Peyer's patch (tissue), 4 donors: Measurements from ENCODE around the gene ATG7. TPM values are rescaled to one million over a fixed set of nuclear protein-coding genes. Genes with fewer than 3 reads are reported as not detected.
A peak's percentile ranks its signal among the peaks of the same experiment; 100 is the strongest.

Experiments
- DNase-seq, 3 donors: peaks; one replicate each; pipeline ENCODE4 v3.0.0-alpha.2; 2017 to 2019
- H3K27ac ChIP-seq, 4 donors: fragments of 200-600 bp; sonication (generic); one replicate each; pipeline ENCODE4 v1.5.1; 2016 to 2019
- H3K27me3 ChIP-seq, 2 donors: fragments of 200-600 bp; sonication (generic); one replicate each; pipeline ENCODE4 v1.5.1; 2019
- H3K36me3 ChIP-seq, 3 donors: fragments of 200-600 bp; sonication (generic); one replicate each; pipeline ENCODE4 v1.5.1; 2016 to 2019
- H3K4me1 ChIP-seq, 4 donors: fragments of 200-600 bp; sonication (generic); one replicate each; pipeline ENCODE4 v1.5.1; 2016 to 2019
- H3K4me3 ChIP-seq, 4 donors: fragments of 200-600 bp; sonication (generic); 1 replicate in 3 of 4; 2 replicates in 1 of 4; pipeline ENCODE4 v1.5.1; 2016 to 2019; ENCODE audit warnings: mild to moderate bottlenecking in 1 of 4
- H3K9me3 ChIP-seq, 4 donors: fragments of 200-600 bp; sonication (generic); one replicate each; pipeline ENCODE4 v1.5.1; 2016 to 2019; ENCODE audit warnings: mild to moderate bottlenecking in 1 of 4
- POLR2A ChIP-seq, 2 donors: fragments of 450-650 bp; IDR thresholded peaks; one replicate each; pipeline ENCODE4 v1.5.1; 2017; ENCODE audit warnings: antibody characterized with exemption in 2 of 2, mild to moderate bottlenecking in 2 of 2, moderate library complexity in 2 of 2
- total RNA-seq, 4 donors: library from RNA; depleted of rRNA; stranded (reverse); fragments of >200 nt; gene quantifications; one replicate each; pipeline ENCODE4 v1.1.0, GENCODE V29; 2016
- TF ChIP-seq, protein P1 (sequence below), 6 experiments: fragments of 450-650 bp in 4 of 6; fragments of 200-600 bp in 2 of 6; sonication (generic) in 1 of 6; IDR thresholded peaks; one replicate each; pipeline ENCODE4 v1.5.1; 2017 to 2019; ENCODE audit warnings: antibody characterized with exemption in 6 of 6, mild to moderate bottlenecking in 3 of 6, moderate library complexity in 1 of 6

Gene ATG7
- total RNA-seq, 4 donors from 2014 or later: 45.2 to 126 (median 70.8) TPM

DNA sequence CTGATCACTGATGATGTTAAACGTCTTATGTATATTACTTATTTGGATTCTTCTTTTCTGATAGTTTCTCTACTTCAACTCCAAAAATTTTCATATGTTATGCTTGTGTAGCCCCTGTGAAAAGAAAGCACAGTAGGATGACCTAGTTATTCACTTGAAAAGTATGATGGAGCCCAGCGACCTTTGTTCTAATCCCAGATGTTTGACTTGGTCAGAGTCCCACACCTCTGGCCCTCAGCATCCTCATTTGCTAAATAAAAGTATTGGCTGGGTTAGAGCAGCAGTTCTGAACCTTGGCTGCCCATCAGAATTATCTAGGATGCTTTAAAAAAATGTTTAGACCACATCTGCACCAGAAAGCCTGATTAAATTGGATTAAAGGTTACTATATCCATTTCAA, 173.7 kb downstream of the ATG7 start:
- no peaks in the 10 kb centered on the region for H3K4me1 ChIP-seq
- no peak for DNase-seq
- no peaks in the 10 kb centered on the region for H3K9me3 ChIP-seq
- H3K4me3 ChIP-seq: no peak overlapping the region
- no peak overlapping the region for H3K27ac ChIP-seq
- TF ChIP-seq POLR2A (IDR thresholded peaks at IDR 0.05): no peak
- TF ChIP-seq, protein P1, sequence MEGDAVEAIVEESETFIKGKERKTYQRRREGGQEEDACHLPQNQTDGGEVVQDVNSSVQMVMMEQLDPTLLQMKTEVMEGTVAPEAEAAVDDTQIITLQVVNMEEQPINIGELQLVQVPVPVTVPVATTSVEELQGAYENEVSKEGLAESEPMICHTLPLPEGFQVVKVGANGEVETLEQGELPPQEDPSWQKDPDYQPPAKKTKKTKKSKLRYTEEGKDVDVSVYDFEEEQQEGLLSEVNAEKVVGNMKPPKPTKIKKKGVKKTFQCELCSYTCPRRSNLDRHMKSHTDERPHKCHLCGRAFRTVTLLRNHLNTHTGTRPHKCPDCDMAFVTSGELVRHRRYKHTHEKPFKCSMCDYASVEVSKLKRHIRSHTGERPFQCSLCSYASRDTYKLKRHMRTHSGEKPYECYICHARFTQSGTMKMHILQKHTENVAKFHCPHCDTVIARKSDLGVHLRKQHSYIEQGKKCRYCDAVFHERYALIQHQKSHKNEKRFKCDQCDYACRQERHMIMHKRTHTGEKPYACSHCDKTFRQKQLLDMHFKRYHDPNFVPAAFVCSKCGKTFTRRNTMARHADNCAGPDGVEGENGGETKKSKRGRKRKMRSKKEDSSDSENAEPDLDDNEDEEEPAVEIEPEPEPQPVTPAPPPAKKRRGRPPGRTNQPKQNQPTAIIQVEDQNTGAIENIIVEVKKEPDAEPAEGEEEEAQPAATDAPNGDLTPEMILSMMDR (IDR thresholded peaks at IDR 0.05): no peak
- H3K27me3 ChIP-seq: no peaks in the 10 kb centered on the region
- no peaks in the 10 kb centered on the region for H3K36me3 ChIP-seq

DNA sequence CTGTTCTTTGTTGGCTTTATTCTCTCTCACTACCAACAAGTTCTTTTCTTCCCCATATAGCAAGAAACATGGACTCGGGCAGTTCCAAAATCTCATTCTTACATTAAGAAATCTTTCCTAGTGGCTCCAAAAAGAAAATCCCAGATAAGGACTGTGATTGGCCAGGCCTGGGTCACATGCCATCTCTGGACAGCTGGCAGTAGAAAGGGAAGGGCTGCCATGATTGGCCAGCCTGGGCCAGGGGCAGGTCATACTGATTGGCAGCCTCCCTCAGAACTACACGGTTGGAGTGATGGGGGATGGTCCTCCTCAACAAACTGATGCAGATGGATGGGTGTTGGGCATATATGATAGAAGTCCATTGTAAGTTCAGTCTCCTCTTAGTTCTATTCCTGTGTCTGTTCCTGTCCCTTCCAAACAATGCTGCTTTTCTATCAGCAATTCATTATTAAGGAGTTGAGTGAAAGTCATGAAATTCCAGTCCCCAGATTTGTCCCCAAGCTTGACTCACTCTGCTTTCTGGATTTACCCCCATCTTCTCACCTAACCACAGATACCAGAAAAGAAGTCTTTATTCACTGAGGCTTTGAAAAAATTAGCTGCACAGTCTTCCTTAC, 175.5 kb downstream of the ATG7 start:
- H3K4me3 ChIP-seq: no peak overlapping the region
- H3K36me3 ChIP-seq: no peaks in the 10 kb centered on the region
- no peak for TF ChIP-seq POLR2A (IDR thresholded peaks at IDR 0.05)
- TF ChIP-seq, protein P1 (IDR thresholded peaks at IDR 0.05): no peak
- H3K9me3 ChIP-seq: no peaks in the 10 kb centered on the region
- H3K4me1 ChIP-seq: no peaks in the 10 kb centered on the region
- no peak overlapping the region for H3K27ac ChIP-seq
- DNase-seq: no peak
- no peaks in the 10 kb centered on the region for H3K27me3 ChIP-seq

DNA sequence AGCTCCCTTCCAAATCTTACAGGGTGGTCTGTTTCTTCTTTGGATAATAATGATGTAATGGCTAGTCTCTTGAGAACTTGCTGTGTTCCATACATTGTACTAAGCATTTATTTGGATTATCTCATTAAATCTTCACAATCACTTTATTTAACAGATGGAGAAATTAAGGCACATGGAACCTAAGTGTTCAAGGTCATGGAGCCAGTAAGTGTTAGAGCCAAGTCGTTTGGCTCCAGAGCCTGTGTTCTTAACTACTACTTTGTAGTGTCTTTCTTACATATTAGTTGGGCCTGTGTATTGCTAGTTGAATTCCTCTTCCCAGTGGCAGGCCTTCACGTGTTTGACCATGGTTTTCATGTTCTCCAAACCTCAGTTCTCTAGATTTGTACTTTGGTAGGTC, 177.8 kb downstream of the ATG7 start:
- Histone ChIP-seq H3K36me3 (no peaks in the 10 kb centered on the region), H3K4me1 (no peaks in the 10 kb centered on the region), H3K4me3 (no peak overlapping the region), H3K9me3 (no peaks in the 10 kb centered on the region), H3K27ac (no peak overlapping the region), H3K27me3 (no peaks in the 10 kb centered on the region)
- TF ChIP-seq, protein P1 (IDR thresholded peaks at IDR 0.05): no peak
- TF ChIP-seq POLR2A (IDR thresholded peaks at IDR 0.05): no peak
- DNase-seq: no peak

DNA sequence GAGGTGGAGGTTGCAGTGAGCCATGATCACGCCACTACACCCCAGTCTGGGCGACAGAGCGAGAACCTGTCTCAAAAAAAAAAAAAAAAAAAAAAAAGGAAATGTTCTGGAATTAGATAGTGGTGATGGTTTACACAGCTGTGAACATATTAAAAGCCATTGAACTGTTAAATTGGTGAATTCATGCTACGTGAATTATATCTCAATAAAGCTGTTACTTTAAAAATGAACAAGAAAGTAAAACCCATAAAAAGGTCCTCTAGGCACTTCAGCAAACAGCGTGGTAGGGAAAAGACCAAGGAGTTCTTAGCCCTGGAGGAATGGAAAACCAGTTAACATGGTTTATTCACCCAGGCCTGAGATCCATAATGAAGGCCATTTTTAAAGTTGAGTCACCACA, 180.1 kb downstream of the ATG7 start:
- no peak for DNase-seq
- no peaks in the 10 kb centered on the region for H3K36me3 ChIP-seq
- no peaks in the 10 kb centered on the region for H3K4me1 ChIP-seq
- TF ChIP-seq, protein P1 (IDR thresholded peaks at IDR 0.05): no peak
- TF ChIP-seq POLR2A (IDR thresholded peaks at IDR 0.05): no peak
- H3K9me3 ChIP-seq: no peaks in the 10 kb centered on the region
- H3K4me3 ChIP-seq: no peak overlapping the region
- no peak overlapping the region for H3K27ac ChIP-seq
- H3K27me3 ChIP-seq: no peaks in the 10 kb centered on the region

DNA sequence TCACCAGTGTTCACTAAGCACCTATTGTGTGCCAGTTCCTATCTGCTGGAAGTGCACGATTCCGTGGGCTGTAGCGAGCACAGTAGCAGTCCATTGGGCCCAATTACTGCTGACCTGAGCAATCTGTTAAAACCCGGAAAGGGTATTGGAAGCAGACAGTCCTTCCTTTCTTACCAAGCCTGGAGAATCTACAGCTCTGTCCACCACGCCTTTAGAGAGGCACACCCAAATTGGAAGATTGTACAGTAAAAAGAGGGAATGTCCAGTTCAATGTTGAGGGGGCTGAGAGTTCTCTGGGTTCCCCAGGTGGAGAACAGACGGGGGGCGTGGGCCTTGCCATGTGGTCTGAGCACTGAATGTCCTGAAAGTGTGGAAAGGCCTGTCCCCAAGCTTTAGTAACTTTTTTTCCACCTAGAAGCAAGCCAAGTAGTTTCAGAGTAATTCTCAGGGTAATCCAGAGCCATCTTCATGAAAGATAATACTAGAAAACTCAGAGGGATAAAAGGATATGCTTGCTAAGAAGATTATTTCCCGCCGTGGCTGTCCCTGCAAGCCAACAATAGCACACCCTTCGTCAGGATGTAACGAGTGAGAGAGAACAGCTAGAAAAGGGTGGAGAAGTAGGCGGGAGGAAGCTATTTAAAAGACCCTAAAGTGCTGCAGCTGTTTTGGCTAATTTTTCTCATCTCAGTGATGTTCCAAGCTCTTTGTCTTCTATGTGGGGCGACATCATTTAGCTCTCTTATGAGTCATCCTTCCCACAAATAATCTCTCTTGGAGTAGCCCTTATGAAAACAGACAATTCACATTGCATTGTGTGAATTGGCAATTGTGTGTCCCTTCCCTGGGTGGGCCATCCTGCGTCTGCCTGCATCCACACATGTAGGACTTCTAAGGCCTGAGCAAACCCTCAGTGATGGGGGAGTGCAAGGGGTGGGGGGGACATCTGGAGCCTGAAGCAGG, 181.0 kb downstream of the ATG7 start:
- Histone ChIP-seq H3K9me3 (no peaks in the 10 kb centered on the region), H3K4me1 (no peaks in the 10 kb centered on the region), H3K27me3 (no peaks in the 10 kb centered on the region), H3K27ac (peak overlapping the region in 2 of 4 donors; percentile 0 to 41), H3K36me3 (no peaks in the 10 kb centered on the region), H3K4me3 (no peak overlapping the region)
- no peak for DNase-seq
- no peak for TF ChIP-seq POLR2A (IDR thresholded peaks at IDR 0.05)
- TF ChIP-seq, protein P1 (IDR thresholded peaks at IDR 0.05): no peak
